Uterus (tissue), 2 donors: Measurements from ENCODE around the gene LRRC28.

Experiments
- CTCF ChIP-seq, 4 experiments: fragments of 200-600 bp in 2 of 4; fragments of 450-650 bp in 2 of 4; sonication (generic) in 2 of 4; IDR thresholded peaks; one replicate each; pipeline ENCODE4 v1.5.1; 2016 to 2019; ENCODE audit warnings: antibody characterized with exemption in 4 of 4, mild to moderate bottlenecking in 2 of 4, moderate library complexity in 1 of 4
- POLR2A ChIP-seq, 2 donors: fragments of 450-650 bp; IDR thresholded peaks; one replicate each; pipeline ENCODE4 v1.6.1; 2016; ENCODE audit warnings: antibody characterized with exemption in 2 of 2, mild to moderate bottlenecking in 1 of 2, moderate library complexity in 1 of 2

- no peak for TF ChIP-seq POLR2A (IDR thresholded peaks at IDR 0.05)
- TF ChIP-seq CTCF (IDR thresholded peaks at IDR 0.05) = no peak
These were observed 187.6 kb downstream of the LRRC28 start for GRCh38 chr15:99438691-99439523.
